OCI-M2 (cell line): ENCODE data around the gene FAM120AOS.
"Not testable (repeated sequence)": the region's sequence is repeated elsewhere in the genome, so short reads cannot be mapped to it uniquely, and the experiment has no call there.

Experiments used
- DNase-seq: peaks from one replicate; lab custom pipeline; 2025; ENCODE audit not compliant: unreplicated experiment; lab: John Stamatoyannopoulos, UW

The FAM120AOS gene

DNA sequence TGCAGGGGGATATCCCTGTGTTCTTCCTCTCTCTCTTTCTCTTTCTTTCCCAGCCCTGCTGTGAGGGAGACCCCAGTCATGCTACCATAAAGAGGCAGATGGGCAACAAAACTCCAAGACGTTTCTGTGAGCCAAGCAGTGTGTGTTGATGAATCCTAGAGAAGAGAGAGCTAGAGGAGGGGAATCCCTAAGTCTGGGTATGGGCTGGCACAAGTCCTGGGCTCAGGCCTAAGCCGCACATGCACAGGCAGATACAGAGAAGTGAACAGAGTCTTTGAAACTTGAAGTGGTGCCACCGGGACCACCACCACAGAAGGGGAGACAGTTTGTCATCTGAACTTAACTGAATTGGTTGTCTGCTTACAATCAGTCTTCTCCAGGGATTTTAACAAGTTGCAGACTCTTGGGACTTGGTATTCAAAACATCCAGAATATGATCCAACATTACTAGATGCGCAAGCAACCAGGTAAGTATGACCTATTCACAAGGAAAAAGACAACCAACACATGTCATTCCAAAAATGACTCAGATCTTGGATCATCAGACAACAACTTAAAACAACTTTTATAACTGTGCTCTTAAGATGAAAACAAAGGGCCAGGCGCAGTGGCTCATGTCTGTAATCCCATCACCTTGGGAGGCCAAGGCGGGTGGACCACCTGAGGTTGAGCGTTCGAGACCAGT is 12.3 kb downstream of the FAM120AOS start:
- no peak for DNase-seq

GRCh38 chr9:93439301-93439700 is 14.1 kb downstream of the FAM120AOS start:
- not testable (repeated sequence) for DNase-seq

GRCh38 chr9:93437996-93438395 is 15.4 kb downstream of the FAM120AOS start:
- no peak for DNase-seq

DNA sequence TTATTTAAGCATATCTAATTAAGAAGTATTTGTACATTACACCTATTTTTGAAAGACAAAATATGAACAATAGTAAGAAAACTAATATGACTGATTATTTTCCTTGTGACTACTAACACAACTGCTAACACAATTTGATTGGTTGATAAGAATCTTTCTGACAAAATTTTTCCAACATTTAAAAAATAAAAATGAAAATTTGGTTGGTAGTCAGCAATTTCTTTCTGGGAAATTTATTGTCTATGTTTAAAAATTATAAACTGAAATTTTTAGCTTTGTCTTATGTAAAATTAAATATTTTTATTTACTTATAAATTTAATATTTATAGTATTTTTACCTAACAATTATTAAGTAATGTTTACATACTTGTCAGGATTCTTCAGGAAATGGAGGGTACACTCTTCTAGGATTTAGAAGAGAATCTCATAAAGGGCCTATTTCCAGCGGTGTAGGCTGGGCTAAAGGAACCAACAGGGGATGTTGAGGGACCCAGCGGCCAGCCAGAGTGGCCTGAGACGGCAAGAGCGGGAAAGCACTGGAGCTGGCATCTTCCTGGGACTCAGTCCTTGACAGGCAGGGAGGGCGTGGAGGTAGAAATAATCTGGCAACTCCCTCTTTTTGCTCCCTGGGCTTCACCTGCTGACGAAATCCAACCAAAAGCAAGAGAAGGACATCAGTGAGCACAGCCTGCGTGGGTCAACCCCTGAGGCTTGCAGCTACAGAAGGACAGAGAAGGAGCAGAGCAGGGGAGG is 16.6 kb downstream of the FAM120AOS start:
- DNase-seq: no peak

GRCh38 chr9:93436218-93436617 is 17.2 kb downstream of the FAM120AOS start:
- DNase-seq: no peak

DNA sequence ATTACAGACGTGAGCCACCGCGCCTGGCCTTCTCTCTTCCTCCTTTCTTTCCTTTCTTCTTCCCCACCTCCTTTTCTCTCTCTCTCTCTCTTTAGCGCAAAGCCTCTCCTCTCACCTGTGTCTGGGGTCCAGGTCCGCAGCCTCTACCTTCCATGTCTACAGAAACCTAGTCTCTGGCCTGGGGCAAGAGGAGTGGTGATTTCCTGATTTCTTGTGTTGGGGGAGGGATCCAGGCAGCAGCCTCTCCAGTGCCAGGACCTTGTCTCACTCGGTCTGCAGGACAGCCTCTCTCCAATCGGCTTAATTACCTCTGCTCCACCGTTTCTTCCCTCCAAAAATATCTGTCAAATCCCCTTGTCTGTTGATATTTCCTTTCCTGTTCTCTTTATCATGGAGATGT is 18.0 kb downstream of the FAM120AOS start:
- no peak for DNase-seq

GRCh38 chr9:93434056-93434455 is 19.3 kb downstream of the FAM120AOS start:
- no peak for DNase-seq

GRCh38 chr9:93432964-93433363 is 20.4 kb downstream of the FAM120AOS start:
- DNase-seq: no peak

DNA sequence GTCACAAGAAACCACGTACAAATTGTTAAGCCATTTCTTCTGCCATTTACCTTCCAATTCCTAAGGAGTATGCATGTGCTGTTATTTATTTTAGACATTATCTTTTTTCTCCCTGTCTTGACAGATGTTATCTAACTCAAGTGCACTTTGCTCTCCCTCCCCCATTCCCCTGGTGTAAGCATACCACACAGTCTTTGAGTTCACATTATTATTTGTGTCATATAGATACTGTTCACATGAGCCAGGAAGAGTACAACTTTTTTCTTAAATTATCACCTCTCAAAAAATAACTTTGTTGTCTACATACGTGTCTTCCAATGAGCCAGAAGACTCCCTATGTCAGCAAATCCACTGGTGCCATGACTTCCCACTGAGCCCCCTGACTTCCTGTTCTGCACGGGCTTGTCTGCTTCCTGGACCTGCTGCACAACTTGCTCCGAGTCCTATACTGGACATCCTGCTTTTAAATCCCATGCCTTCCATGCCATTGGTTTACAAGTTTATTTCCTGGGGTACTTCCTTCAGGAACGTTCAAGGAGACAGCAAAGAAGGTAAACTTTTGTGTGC is 21.8 kb downstream of the FAM120AOS start:
- DNase-seq: no peak

- DNase-seq: no peak
Measured at GRCh38 chr9:93427655-93428379, 25.6 kb downstream of the FAM120AOS start.

- DNase-seq: no peak
Measured at GRCh38 chr9:93422977-93423616, 30.3 kb downstream of the FAM120AOS start.

- no peak for DNase-seq
Measured at GRCh38 chr9:93419023-93419422, 34.4 kb downstream of the FAM120AOS start.

- DNase-seq: no peak
Measured at GRCh38 chr9:93417538-93417937, 35.8 kb downstream of the FAM120AOS start.

GRCh38 chr9:93416530-93417235 is 36.7 kb downstream of the FAM120AOS start:
- DNase-seq: no peak

- no peak for DNase-seq
Measured at GRCh38 chr9:93415176-93415690, 38.1 kb downstream of the FAM120AOS start.

DNA sequence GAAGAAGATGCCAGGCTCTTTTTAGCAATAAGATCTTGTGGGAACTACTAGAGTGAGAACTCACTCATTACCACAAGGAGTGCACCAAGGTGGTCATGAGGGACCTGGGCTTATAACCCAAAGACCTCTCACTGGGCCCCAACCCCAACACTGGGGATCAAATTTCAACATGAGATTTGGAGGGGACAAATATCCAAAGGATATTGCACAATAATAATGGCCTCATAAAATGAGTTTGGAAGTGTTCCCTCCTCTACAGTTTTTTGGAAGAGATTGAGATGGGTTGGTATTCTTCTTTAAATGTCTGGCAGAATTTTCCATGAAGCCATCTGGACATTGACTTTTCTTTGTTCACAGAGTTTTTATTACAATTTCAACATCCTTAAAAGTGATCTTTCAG is 39.9 kb downstream of the FAM120AOS start:
- DNase-seq: no peak

DNA sequence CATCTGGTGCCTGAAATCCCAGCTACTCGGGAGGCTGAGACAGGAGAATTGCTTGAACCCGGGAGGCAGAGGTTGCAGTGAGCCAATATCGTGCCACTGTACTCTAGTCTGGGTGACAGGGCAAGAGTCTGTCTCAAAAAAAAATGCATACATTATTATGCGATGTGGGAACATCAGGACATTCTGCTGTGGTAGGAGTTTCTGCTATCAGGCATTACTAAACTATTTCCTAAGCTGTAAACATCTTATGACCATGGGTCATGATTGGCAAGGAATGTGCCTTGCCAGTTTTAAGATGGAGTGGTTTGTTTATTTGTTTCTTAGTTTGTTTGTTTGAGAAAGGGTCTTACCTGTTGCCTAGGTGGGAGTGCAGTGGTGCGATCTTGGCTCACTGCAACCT is 47.0 kb downstream of the FAM120AOS start:
- DNase-seq: no peak

- no peak for DNase-seq
Measured at GRCh38 chr9:93398471-93398870, 54.9 kb downstream of the FAM120AOS start.

GRCh38 chr9:93397661-93398373 is 55.6 kb downstream of the FAM120AOS start:
- no peak for DNase-seq
